ENCODE measurements around the gene IPO4. TPM values are rescaled to one million over a fixed set of nuclear protein-coding genes. Genes with fewer than 3 reads are reported as not detected.

The IPO4 gene
- total and polyA plus RNA-seq, 2 of the 13 experiments (the other 11 are each of a cell fraction or from before 2014, with no cell fraction given) = 39.0 to 179 TPM

DNA sequence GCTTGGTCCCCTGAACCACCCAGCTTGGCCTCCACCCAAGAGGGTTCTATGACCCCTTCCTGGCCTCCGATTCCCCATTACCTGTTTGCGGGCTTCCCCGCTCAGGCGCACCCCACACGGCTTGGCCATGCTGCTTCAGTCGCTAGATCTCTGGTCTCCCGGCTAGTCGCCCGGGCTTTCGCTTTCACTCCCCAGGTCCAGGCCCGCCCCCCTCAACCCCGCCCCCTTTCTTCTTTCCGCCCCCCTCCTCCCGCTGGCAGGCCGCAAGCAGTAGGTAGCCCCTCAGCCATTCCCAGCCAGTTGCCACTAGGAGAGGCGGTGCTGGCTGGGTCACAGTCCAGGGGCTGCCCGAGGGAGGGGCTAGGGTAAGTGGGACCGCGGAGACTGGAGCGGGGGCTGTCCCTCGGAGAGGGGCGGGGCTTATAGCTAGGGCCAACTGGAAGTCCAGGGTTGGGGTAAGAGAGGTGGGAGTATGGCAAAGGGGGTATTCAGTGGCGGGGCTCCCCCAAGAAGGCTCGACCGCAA lies 42.1 kb downstream of the IPO4 start, which contains the start of gene PSME2 (continued):
- TF ChIP-seq RARG (CRISPR knock-in tag; IDR thresholded peaks at IDR 0.05; ENCODE audit: low read depth) (no peak), ZBTB33 (CRISPR knock-in tag; IDR thresholded peaks at IDR 0.05) (peak; percentile 25; the same call in 1 of the 2 replicates), ATF3 (CRISPR knock-in tag; IDR thresholded peaks at IDR 0.05) (no peak), MIXL1 (CRISPR knock-in tag; IDR thresholded peaks at IDR 0.05) (peak; percentile 11; the same call in 1 of the 2 replicates), RXRB (CRISPR knock-in tag; IDR thresholded peaks at IDR 0.05; ENCODE audit: borderline replicate concordance) (peak; percentile 68; the same call in 1 of the 2 replicates), TBP (CRISPR knock-in tag; IDR thresholded peaks at IDR 0.05) (no peak), STAT5B (CRISPR knock-in tag; IDR thresholded peaks at IDR 0.05) (0 out of 2 replicates have a peak, but pooled peaks have one; percentile 25), ZNF619 (CRISPR knock-in tag; IDR thresholded peaks at IDR 0.05) (no peak), KLF12 (CRISPR knock-in tag; IDR thresholded peaks at IDR 0.05; ENCODE audit: borderline replicate concordance) (peak; percentile 81; the same call in 1 of the 2 replicates), POLR2AphosphoS2 (IDR thresholded peaks at IDR 0.05; ENCODE audit: low read depth, low read length) (no peak), ZNF34 (CRISPR knock-in tag; IDR thresholded peaks at IDR 0.05; ENCODE audit: borderline replicate concordance) (no peak), MAF1 (CRISPR knock-in tag; IDR thresholded peaks at IDR 0.05; ENCODE audit: borderline replicate concordance) (no peak; the same call in 1 of the 2 replicates), ZNF292 (CRISPR knock-in tag; IDR thresholded peaks at IDR 0.05; ENCODE audit: borderline replicate concordance, low read depth) (peak; percentile 77), ZNF136 (CRISPR knock-in tag; IDR thresholded peaks at IDR 0.05; ENCODE audit: low read depth) (0 out of 2 replicates have a peak, but pooled peaks have one; percentile 83), IKZF4 (CRISPR knock-in tag; IDR thresholded peaks at IDR 0.05; ENCODE audit: borderline replicate concordance, low read depth, not compliant biosample characterization) (peak; percentile 87), DNMT1 (CRISPR knock-in tag; IDR thresholded peaks at IDR 0.05) (0 out of 2 replicates have a peak, but pooled peaks have one; percentile 81), RFXANK (CRISPR knock-in tag; IDR thresholded peaks at IDR 0.05) (no peak; the same call in 1 of the 2 replicates), SUZ12 (IDR thresholded peaks at IDR 0.05; ENCODE audit: low read depth, low read length) (no peak), SATB2 (CRISPR knock-in tag; IDR thresholded peaks at IDR 0.05) (no peak), NRL (CRISPR knock-in tag; IDR thresholded peaks at IDR 0.05; ENCODE audit: borderline replicate concordance) (no peak), POGZ (CRISPR knock-in tag; IDR thresholded peaks at IDR 0.05) (peak; percentile 84), ZNF660 (CRISPR knock-in tag; IDR thresholded peaks at IDR 0.05; ENCODE audit: borderline replicate concordance, low read depth) (no peak), ZNF644 (CRISPR knock-in tag; IDR thresholded peaks at IDR 0.05; ENCODE audit: low read depth) (peak; percentile 76; the same call in 1 of the 2 replicates), ZBTB7B (CRISPR knock-in tag; IDR thresholded peaks at IDR 0.05) (peak; percentile 87; the same call in 1 of the 2 replicates), ZNF891 (CRISPR knock-in tag; IDR thresholded peaks at IDR 0.05) (no peak), KDM1A (CRISPR knock-in tag; IDR thresholded peaks at IDR 0.05) (no peak)
- TF ChIP-seq, protein P1, sequence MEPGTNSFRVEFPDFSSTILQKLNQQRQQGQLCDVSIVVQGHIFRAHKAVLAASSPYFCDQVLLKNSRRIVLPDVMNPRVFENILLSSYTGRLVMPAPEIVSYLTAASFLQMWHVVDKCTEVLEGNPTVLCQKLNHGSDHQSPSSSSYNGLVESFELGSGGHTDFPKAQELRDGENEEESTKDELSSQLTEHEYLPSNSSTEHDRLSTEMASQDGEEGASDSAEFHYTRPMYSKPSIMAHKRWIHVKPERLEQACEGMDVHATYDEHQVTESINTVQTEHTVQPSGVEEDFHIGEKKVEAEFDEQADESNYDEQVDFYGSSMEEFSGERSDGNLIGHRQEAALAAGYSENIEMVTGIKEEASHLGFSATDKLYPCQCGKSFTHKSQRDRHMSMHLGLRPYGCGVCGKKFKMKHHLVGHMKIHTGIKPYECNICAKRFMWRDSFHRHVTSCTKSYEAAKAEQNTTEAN (CRISPR knock-in tag; conservative IDR thresholded peaks at IDR 0.05) = peak; percentile 84
- TF ChIP-seq, protein P2, sequence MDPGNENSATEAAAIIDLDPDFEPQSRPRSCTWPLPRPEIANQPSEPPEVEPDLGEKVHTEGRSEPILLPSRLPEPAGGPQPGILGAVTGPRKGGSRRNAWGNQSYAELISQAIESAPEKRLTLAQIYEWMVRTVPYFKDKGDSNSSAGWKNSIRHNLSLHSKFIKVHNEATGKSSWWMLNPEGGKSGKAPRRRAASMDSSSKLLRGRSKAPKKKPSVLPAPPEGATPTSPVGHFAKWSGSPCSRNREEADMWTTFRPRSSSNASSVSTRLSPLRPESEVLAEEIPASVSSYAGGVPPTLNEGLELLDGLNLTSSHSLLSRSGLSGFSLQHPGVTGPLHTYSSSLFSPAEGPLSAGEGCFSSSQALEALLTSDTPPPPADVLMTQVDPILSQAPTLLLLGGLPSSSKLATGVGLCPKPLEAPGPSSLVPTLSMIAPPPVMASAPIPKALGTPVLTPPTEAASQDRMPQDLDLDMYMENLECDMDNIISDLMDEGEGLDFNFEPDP (CRISPR knock-in tag; conservative IDR thresholded peaks at IDR 0.05) = no peak

Measured in HepG2 (cell line).